Measurements from ENCODE around the gene CCDC178.

CCDC178 gene

GRCh38 chr18:32907648-32908423 lies 532.7 kb downstream of the CCDC178 start:
- DNase-seq, result no peak

GRCh38 chr18:32907311-32907585 lies 533.3 kb downstream of the CCDC178 start:
- DNase-seq, result no peak

GRCh38 chr18:32906506-32907310 lies 533.8 kb downstream of the CCDC178 start:
- DNase-seq, result no peak

DNA sequence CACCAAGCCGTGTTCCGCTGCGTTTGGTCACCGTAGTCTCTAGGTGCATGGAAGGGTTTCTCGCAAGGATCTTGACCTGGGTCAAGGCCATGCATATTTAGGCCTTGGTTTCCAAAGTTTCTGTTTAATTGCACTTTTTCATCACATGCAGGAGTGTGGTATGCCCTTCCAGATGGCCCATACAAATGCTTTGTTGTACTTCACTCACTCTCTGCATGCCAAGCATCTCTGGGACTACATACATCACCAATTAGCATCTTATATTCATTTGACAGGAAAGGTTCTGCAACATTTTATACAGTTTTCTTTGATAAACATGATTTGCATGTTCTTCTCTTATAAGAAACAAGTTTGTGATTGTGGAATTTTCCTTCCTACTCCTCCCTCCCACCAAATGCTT lies 534.9 kb downstream of the CCDC178 start:
- no peak for DNase-seq

- no peak for DNase-seq
Observed at GRCh38 chr18:32902568-32903330, 537.8 kb downstream of the CCDC178 start.

GRCh38 chr18:32899819-32900218 lies 540.7 kb downstream of the CCDC178 start:
- no peak for DNase-seq

GRCh38 chr18:32896776-32897547 lies 543.6 kb downstream of the CCDC178 start:
- no peak for DNase-seq

GRCh38 chr18:32893915-32894314 lies 546.6 kb downstream of the CCDC178 start:
- DNase-seq, result no peak

DNA sequence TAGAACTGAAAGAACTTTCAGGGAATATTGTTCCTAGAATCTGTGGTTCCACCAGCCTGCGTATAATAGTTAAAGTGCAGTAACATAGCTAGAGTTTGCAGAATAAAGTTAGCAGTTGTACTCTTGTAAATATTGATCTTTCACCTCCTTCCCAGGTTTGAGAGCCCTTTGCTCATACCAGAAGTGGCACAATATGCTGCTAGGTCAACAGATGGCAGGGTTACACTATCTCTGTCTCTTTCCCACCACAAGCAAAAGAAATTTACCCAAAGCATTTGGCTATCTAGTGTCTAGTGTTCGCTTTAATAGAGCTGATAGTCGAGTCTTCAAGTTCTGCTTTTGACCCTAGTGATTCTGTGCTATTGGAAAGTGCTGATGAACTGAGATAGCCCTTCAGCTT lies 548.7 kb downstream of the CCDC178 start:
- DNase-seq, result no peak

DNA sequence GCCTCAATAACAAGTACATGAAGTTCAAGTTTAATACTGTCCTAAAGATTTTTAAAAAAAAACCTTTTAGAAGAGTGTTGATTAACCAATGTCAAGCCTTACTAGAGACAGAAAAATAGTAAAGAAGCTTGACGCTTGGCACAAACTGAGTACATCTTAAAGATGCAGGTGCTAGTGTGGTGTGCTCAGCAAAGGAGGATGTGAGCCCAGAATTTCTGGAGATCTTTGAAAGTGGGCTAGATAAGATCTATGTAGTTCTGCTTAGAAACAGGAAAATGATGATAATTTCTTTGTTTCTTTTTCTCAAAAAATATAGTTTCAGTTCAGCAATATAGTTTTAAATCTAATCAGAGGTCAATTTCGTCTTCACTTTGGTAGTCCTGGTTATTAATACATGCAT lies 549.4 kb downstream of the CCDC178 start:
- no peak for DNase-seq

DNA sequence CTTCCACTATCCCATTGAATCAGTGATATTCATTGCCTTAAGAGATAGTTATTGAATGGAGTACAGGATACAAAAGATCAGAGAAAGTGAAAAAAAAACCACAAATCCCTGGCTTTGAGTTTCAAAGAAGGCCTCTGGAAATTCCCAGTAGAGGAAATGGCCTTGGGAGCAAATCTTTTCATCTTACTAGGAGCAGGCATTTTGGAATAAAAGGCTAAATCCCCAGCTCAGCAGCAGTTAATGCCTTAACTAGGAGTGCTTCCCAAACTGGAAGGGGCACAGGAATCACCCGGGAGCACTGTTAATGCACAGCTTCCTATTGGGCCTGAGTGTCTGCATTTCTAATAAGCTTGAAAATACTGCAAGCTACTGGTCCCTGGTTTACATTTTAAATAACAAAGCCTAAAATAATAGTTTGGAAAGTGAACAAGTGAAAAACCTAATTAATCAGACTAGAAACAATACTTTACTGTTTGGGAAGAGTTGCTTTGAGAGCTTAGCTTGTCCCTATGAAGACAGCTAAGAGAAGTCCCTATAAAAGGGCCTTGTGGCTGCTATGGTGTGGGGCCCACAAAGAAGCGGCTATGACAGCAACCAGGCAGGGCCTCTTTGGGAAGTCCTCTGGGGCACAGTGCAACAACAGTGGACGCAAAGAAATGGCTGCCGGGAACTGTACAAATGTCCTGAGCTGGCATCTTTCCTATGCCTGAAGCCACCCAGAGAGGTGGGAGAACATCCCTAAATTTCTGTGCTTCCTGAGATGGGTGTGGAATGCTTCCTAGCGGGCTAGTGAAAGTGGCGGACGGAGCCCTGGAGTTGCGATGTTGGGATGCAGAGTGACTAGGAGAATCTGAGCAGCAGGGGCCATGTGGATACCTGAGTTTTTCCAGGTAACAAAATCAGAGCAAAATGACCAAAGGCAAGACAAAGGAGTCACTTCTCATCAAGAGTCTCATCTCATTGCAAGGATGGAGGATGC lies 550.6 kb downstream of the CCDC178 start:
- DNase-seq, result no peak

GRCh38 chr18:32888306-32888705 lies 552.2 kb downstream of the CCDC178 start:
- no peak for DNase-seq

All from DMS 273 treated with DMSO at 0.1 percent for 48 hours (cell line).